Inferior parietal cortex (tissue), 1 donor: Measurements from ENCODE around the gene PLPPR3.

ENCODE experiments used
- DNase-seq: peaks from one replicate; pipeline ENCODE4 v3.0.0-alpha.2; 2016; ENCODE audit errors: extremely low spot score

PLPPR3 gene

GRCh38 chr19:810077-810855 is 11.5 kb downstream of the PLPPR3 start:
- no peak for DNase-seq

- no peak for DNase-seq
Observed at GRCh38 chr19:808423-808775, 13.4 kb downstream of the PLPPR3 start.

- DNase-seq: no peak
Observed at GRCh38 chr19:807627-808422, 13.9 kb downstream of the PLPPR3 start.

- DNase-seq: no peak
Observed at GRCh38 chr19:806815-807421, 14.8 kb downstream of the PLPPR3 start.

GRCh38 chr19:805600-806550 is 15.9 kb downstream of the PLPPR3 start:
- DNase-seq: no peak

- DNase-seq: no peak
Observed at GRCh38 chr19:805166-805551, 16.6 kb downstream of the PLPPR3 start.

GRCh38 chr19:804419-805165 is 17.2 kb downstream of the PLPPR3 start:
- DNase-seq: no peak

- no peak for DNase-seq
Observed at GRCh38 chr19:803686-804418, 17.9 kb downstream of the PLPPR3 start.

- DNase-seq: no peak
Observed at GRCh38 chr19:803099-803561, 18.6 kb downstream of the PLPPR3 start.

- no peak for DNase-seq
Observed at GRCh38 chr19:802498-803098, 19.2 kb downstream of the PLPPR3 start.

- DNase-seq: no peak
Observed at GRCh38 chr19:801861-802497, 19.8 kb downstream of the PLPPR3 start.

GRCh38 chr19:801030-801860 is 20.5 kb downstream of the PLPPR3 start:
- DNase-seq: no peak

GRCh38 chr19:800360-801029 is 21.3 kb downstream of the PLPPR3 start:
- no peak for DNase-seq

- DNase-seq: no peak
Observed at GRCh38 chr19:799076-799881, 22.5 kb downstream of the PLPPR3 start.

- DNase-seq: no peak
Observed at GRCh38 chr19:798415-799075, 23.2 kb downstream of the PLPPR3 start.
